HG03520 (cell line): ENCODE measurements around the gene RGS6.

Source experiments
- ATAC-seq: cut with Tn5 transposase; IDR thresholded peaks from one replicate; pipeline ENCODE4 v1.9.1; 2021; ENCODE audit warnings: mild to moderate bottlenecking, moderate library complexity; ENCODE audit not compliant: unreplicated experiment

Gene RGS6

DNA sequence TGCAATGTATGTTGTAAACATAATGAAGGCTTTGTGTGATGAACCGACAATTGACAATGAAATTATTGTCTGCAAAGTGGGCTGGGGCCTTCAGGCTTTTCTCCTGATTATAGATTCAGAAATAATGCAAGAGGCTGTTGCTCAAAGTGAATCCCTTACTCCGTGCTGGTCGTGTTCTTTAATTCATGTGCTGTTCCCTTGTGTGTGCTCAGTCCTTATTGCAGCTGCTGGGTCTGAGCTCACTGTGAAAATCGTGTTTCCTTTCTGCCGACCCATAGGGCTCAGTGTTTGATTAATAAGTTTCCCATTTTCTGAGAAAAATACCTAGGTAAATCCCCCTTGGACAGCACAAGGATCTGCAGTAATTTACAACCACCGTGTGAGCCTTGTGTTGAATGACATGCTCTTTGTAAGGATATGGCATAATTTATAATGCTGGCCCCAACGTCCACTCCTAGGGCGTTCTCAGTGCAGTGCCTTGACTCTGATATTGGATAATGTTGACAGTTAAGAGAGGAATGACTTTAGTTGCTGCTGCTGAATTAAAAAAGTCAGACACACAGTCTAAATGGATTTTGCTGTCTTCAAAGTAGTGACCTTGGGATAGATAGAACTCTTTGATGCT, 81.6 kb downstream of the RGS6 start:
- ATAC-seq, result no peak

DNA sequence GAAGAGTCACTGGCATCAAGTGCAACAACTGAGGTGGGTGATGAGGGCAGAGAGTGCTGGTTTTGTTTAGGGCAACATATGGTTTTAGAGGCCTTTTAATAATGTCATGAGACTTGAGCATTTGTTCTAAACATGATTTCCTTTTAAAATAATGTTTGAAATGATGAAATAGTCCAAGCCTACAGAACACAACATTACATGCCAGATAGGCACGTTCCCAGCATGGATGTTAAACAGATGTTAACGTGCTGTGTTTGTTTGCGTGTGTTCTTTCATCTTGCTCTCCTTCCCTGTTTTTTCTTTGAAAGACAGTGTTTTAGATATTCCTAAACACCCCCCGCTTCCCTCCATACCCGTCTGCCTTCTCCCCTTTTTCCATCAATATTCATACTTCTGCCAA, 82.3 kb downstream of the RGS6 start:
- ATAC-seq, result no peak

DNA sequence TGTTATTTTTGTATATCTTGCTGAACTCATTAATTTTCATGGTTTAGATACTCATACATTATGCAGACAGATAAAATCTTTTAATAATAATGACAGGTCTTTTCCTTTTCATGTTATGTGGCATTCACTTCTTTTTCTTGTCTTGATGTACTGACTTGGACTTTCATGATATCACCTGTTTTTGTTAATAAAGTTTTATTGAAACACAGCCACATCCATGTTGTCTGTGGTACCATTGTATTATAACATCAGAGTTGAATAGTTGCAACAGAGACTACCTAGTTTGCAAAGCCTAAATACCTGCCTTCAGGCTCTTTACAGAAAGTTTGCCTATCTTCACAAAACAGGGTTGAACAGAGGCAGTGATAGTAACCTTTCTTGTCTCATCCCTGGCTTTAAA, 85.1 kb downstream of the RGS6 start:
- no peak for ATAC-seq

DNA sequence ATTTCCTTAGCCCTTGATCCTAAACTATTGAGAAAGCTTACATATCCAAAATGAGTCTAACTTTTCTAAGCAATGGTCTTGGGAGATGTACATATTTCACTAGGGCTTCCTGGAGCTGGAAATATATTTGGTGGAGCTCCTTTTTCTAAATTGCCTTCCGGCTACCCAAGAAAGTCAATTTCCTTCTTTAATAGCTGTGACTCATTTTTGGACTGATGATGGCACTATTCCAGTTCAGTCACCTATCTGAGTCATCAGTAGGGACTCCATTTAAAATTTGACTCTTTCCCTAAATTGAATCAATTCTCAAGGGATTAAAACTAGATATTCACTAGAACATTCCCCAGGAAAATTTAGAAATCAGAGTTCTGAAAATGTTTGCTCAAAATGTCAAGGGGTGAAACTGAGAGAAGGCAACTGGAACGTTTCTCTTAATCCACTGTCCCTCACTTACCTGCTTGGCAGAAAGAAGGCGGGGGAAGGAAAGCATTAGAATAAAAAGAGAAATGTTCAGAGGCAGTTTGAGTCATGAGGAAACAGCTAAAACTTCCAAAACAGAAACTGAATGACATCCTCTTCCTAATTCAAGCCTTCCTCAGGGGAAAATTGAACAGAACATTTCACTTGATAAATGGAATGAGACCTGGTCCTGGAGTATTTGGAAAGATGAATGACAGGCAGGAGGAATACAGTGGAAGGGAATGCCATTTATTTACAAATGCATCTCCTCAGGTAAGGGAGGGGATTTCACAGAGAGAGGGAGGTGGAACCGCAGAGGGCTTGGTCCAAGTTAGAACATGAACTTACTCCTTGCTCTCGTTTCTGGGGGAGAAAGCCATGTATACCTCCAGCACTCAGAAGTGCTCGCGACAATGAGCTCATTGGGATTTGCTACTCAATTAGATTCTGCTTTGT, 91.2 kb downstream of the RGS6 start:
- ATAC-seq, result no peak

DNA sequence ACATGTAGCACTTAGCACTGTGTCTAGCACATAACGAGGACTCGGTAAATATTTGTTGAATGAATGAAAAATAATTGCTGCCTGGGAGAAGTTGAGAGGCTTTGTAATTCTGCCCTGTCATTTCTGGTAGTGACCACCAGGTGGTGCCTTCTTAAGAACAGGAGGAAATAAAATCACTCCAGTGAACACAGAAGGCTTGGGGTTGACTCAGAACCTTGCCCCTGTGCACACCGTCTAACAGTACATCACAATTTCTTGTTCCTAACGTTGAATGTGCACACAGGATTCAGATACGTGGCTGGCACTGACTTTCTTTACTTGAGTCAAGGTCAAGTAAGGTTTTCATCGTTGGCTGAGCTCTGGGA, 91.8 kb downstream of the RGS6 start:
- ATAC-seq, result no peak

DNA sequence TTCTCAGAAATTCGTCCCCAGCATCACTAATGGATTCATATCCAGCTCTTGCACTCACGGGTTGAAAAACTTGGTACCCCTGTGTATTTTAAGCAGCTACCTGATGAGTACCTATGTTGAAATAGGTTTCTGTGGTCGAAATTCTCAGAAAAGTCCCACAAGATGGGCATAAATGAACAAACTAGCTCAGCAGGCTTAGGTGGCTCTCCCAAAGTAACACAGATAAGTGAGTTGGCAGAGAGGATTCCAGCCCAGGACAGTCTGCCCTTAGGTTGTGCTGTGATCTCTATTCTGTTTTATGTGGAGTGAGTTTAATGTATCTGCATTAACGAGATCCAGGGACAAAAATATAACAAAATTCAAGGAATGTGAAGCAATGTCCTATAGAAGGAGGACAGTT, 92.3 kb downstream of the RGS6 start:
- ATAC-seq, result no peak

DNA sequence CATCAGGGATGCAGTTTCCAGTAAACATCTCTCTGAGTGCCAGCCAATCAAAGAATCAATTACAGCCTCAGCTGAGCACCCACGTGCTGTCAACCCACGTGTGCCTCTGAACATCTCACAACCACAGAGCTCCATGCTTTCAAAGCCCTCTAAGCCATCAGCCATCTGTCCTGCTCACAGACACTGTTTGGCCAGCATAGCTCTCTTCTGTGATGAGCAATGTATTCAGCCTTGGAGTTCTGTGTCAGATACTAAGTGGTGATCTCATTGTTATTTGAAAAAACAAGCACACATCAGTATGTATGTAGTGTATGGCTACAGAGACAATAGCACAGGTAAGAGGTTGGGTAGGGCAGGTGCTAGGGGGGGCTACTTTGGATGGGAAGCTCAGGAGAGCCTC, 94.3 kb downstream of the RGS6 start:
- no peak for ATAC-seq

DNA sequence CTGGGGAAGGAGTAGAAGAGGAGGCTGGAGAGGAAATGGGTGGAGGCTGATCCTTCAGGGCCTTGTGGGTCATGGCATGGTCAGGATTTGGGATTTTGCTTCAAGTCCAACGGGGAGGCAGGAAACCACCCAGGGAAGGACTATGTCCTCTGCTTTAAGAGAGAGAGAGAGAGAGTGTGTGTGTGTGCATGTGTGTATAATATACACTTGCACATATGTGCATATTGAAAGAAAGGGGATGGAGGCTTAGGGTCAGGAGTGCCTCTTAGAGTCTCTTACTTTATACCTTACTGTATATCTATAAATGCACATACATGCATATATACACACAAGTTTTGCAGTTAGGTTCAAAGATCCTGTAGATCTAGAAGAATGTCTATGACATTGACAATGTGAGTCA, 94.8 kb downstream of the RGS6 start:
- ATAC-seq, result no peak

DNA sequence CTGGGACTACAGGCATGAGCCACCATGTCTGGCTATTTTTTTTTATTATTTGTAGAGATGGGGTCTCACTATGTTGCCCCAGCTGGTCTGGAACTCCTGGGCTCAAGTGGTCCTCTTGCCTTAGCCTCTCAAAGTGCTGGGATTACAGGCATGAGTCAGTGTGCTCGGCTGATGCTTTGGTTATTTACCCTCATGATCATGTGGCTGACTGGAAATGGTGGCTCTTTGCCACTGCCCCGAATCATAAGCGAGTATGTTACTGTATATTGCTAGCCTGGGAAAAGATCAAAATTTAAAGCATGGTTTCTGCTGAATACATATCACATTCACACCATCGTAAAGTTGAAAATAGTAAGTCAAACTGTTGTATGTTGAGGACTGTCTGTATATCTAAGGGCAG, 101.1 kb downstream of the RGS6 start:
- no peak for ATAC-seq

DNA sequence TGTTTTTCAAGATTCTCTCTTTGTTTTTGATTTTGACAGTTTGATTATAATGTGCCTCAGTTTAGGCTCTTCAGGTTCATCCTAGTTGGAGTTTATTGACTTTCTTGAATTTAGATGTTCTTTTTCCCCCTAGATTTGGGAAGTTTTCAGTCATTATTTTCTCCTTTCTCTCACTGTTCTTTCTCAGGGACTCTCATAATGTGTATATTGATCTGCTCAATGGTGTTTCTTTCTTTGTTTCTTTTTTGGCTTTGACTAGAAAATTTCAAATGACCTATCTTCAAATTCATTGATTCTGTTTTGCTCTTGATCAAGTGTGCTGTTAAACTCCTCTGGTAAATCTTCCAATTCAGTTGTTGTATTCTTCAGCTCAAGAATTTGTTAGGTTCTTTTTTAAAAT, 108.3 kb downstream of the RGS6 start:
- no peak for ATAC-seq

DNA sequence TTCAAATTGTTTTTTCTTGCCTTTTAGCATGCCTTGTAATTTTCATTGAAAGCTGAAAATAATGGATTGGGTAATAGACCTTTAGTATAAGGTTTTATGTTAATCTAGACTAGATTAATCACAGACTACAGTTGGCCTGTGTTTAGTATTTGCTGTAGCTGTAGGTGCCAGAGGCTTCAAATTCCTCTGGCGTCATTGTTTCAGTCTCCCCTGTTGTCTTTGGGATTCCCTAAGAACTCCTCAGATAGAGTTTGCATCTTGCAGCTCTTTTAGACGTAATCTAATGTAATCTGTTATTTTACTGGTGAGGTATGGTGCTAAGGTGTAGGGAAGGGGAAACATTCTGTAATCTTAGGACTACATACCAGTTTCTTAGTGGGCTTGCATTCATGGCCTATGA, 113.0 kb downstream of the RGS6 start:
- ATAC-seq, result no peak

DNA sequence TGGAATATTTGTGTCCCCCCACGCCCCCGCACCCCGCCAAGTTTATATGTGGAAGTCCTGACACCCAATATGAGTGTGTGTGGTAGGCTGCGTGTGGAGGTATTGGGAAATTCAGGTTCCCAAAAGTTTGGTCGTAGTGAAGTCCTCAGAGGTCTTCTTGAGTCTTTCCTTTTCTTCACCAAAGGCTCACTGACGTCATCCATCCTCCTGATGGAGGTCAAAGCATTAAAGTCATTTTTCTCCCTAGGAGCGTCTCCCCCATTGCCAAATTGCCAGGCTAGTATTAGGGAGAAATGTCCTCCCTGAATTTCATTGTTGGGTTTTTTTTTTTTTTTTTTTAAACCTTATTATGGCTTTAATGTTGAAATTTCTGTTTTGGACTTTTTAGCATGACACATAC, 113.7 kb downstream of the RGS6 start:
- ATAC-seq, result no peak

DNA sequence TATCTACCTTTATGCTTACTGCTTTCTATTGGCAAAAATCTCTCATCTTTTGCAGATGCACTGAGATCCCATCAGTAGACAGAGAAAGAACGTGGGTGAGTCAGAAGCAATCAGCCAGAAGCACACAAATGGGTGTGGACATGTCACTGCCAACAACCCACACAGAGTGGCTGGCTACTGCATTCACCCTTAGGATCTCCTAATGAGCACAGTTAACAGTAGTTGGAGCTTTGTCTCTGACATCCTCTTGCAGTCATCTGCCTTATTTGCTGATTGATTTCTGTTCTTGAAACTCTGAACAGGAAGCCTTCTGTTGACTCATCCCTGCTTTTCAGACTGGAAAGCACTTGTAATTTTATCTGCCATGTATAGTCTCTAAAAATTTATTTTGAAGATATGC, 117.2 kb downstream of the RGS6 start:
- ATAC-seq, result no peak

DNA sequence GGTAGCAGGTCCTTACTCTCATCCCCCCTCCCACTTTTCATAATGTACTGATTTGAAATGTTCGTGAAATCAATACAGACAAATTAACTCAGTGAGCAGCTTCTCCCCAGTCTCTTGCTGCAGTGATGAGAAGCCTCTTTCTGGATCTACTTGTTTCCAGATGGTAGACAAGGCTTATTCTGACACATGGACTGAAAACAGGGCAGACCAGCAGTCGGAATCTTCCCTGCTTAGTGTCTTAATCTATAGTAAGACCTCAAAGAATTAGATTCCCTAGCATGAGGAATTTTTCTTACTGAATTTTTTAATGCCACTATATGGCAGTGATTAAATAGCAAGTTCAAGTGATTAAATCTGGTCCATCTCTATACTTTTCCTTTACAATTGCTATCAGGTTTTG, 120.1 kb downstream of the RGS6 start:
- no peak for ATAC-seq

DNA sequence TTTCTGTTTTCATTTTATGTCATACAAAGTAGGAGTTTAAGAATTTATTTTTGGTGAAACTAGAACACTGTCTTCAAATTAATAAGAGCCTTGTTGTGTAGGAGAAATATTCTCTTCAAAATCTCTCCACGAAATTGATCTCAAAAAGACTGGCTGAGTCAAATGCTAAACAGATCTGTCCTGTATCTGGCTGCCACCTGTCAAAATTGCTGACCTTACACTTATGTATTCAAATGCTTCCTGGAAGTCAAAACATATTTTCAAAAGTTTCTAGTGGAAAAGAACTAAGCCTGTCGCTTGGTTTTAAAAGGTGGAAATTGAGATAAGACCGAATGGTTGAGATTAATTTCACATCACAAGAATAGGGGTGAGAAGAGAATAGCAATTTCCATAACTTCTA, 121.4 kb downstream of the RGS6 start:
- ATAC-seq, result no peak

DNA sequence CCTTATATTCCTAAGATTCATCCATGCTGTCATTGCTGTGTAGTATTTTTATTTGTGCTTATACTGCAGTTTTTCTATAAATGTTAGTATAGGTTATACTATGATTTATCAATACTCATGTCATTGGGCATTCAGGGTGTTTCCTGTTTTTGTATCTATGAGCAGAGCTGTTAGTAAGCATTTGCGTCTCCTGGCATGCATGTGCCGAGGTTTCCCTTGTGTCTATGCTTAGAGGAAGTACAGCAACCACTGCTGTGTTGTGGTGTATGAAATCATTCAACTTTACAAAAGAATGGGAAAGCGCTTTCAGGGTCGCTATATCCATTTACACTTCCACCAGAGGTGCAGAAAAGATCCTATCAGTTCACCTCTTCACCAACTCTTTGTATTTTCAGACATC, 122.7 kb downstream of the RGS6 start:
- ATAC-seq, result no peak

DNA sequence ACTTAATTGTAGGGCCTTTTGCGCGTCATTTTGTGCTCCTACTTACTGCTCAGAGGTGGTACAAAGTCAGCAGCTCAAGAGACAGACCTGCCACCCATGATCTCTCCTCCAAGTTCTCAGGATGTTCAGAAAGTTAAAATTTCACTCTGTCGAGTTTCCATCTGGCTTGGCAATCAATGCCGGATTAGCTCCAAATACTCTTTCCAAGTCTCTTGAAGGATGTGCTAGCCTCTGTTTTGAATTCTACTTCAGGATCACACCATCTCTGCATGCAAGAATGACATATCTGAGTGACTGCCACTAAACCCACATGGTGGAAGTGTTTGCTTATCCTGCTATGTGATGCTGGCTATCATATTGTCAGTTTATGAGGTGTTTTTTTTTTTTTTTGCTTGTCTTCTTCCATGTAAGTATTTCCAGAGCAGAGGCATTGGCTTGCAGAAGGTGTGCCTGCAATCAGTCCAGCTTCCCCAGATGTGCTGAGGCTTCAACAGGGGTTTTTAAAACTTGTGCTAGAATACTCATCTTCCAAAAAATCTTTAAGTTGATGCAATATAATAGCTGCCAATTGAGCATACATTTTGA, 125.6 kb downstream of the RGS6 start:
- no peak for ATAC-seq

DNA sequence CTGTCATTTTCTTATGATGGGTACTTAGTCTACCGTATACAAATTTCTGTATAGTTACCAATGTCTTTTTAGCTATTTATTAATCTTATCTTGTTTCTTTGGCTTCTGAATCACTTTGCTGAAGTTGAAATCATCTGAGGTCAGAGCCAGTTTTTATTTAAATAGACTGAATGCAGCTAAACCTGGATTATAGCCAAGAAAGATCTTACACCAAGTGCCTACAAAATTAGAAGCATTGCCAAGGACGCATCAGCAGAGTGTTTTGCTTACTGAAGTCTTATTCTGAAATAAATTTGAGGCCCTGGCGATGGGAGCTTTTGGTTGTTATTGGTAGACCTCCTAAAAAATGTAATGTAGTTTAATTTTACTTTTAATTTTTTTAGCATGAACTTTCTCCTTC, 128.2 kb downstream of the RGS6 start:
- no peak for ATAC-seq

DNA sequence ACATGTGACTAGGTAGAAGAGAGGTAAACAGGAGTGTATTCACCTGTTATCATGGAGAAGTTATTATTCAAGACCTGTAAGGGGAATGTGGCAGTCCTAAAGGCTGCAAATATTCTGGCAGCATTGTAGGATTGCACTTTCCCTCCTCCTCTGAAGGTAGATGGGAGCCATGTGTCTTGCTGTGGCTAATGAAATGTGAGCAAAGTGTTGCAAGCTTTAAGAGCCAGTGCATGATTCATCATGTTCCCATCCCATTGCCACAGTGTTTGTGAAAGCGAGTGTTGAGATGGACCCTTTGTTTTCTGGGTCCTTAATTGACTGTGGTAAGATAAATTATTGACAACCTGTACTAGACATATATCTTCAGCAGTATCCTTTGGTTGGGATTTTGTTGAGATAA, 128.7 kb downstream of the RGS6 start:
- ATAC-seq, result no peak

DNA sequence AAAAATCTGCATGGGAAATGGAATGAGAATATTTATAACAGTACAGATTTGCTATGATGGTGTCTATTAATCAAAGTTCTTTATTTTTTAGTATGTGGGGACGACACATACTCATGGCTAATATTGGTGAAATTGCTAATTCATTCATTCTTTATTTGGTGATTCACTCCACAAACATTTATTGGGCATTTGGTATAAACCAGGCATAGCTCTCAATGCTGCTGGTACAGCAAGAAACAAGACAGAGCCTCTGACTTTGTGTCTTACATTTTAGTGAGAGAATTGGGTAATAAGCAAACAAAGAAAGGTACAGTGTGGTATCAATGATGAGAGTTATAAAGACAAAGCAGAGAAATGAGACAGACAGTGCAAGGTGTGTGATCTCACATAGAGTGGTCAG, 129.5 kb downstream of the RGS6 start:
- ATAC-seq, result no peak

DNA sequence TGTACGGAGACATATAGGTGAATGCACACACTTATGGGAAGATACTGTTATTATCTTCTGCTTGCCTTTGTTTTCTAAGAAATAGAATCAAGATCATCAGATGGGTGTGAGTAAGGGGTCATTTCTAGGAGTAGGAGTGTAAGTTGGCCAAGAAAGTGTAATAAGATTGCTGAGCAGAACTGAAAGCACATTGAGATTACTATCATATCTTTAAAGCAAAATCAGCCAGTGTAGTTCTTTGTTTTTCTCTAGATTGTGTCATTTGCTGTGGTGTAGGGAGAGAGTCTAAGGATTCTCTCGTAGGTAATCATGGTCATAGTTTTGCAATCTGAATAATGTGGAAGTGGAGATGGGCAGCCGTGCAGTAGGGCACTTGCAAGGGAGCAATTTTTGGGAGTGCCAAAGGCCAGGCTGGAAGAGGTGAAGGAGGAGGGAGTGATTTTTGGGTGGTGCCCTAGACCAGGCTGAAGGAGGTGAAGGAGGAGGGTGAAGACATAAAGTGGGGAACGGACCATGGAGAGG, 131.6 kb downstream of the RGS6 start:
- ATAC-seq, result no peak

DNA sequence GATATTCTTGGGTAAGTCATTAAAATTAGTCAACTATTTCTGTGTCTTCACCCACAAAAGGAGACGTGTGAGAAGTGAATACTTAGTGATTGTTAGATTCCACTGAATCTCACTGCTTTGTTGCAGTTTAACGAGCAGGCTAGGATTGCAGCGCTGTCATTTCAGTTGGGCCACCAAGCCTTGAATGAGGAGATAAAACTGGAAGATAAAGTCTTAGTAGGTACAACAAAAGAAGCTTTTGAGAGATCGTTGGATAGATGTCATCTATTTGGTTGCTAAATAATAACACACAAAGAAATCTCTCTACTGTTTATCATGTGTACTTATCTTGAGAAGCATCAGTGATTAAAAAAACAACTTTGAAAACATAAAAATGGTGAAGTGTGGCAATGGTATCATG, 132.3 kb downstream of the RGS6 start:
- no peak for ATAC-seq
